Endothelial cell of umbilical vein (primary cell): ENCODE data around the gene FREM1.

ENCODE experiments used
- EZH2 ChIP-seq: IDR thresholded peaks from 2 replicates; pipeline ENCODE4 v1.6.1; 2012; ENCODE audit warnings: borderline replicate concordance, low read depth, mild to moderate bottlenecking, moderate library complexity, low read length, inconsistent platforms; ENCODE audit not compliant: severe bottlenecking
- FOS ChIP-seq: IDR thresholded peaks from 2 replicates; pipeline ENCODE4 v1.6.1; 2011; ENCODE audit warnings: mild to moderate bottlenecking, low read length, moderate library complexity, borderline replicate concordance; ENCODE audit not compliant: insufficient read depth
- GATA2 ChIP-seq: IDR thresholded peaks from 2 replicates; pipeline ENCODE4 v1.7.0; 2011; ENCODE audit warnings: low read depth, mild to moderate bottlenecking, moderate library complexity, mixed read lengths, low read length; ENCODE audit not compliant: insufficient read length, insufficient read depth
- JUN ChIP-seq: IDR thresholded peaks from 2 replicates; pipeline ENCODE4 v1.6.1; 2011; ENCODE audit warnings: borderline replicate concordance, low read depth; ENCODE audit not compliant: insufficient read length, insufficient read depth
- MYC ChIP-seq: IDR thresholded peaks from one replicate; pipeline ENCODE4 v1.6.1; 2011; ENCODE audit warnings: mild to moderate bottlenecking, low read depth, low read length
- POLR2A ChIP-seq: IDR thresholded peaks from 2 replicates; pipeline ENCODE4 v1.6.1; 2012; ENCODE audit warnings: low read depth, mild to moderate bottlenecking, control low read depth, low read length
- POLR2AphosphoS5 ChIP-seq: IDR thresholded peaks from 2 replicates; pipeline ENCODE4 v1.6.1; 2012; ENCODE audit warnings: low read depth, mild to moderate bottlenecking, control low read depth, low read length, moderate library complexity; ENCODE audit not compliant: insufficient read depth
- TF ChIP-seq, protein P1 (sequence below), 2 donors: IDR thresholded peaks; 1 replicate in 1 of 2; 2 replicates in 1 of 2; pipeline ENCODE4 v1.5.1; 2011; ENCODE audit warnings: low read length in 2 of 2, mild to moderate bottlenecking in 2 of 2, moderate library complexity in 2 of 2, control low read depth in 1 of 2, inconsistent platforms in 1 of 2, low read depth in 1 of 2; ENCODE audit not compliant: insufficient read depth in 1 of 2; ENCODE audit errors: extremely low read depth in 1 of 2
- TF ChIP-seq, protein P2 (sequence below): IDR thresholded peaks from 2 replicates; pipeline ENCODE4 v1.6.1; 2011; ENCODE audit not compliant: insufficient read depth, insufficient read length

DNA sequence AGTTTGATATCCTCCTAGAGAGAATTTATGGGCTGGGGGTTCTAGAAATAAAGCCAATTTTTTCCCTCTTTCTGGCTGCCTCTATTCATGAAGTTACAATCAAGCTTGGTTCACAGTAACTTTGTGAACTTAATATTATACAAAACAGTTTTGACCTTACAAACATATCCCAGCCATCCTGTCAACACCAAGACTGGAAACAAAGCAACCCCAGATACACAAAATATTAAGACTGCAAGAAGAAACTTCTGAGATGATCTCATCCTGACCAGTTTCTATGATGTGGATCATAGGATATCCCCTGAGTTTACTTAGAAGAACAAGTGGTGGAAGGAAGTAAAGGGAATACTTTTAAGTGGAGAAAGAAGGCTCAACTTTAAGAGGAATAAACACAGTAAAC, 159.4 kb downstream of the FREM1 start:
- TF ChIP-seq, protein P1, sequence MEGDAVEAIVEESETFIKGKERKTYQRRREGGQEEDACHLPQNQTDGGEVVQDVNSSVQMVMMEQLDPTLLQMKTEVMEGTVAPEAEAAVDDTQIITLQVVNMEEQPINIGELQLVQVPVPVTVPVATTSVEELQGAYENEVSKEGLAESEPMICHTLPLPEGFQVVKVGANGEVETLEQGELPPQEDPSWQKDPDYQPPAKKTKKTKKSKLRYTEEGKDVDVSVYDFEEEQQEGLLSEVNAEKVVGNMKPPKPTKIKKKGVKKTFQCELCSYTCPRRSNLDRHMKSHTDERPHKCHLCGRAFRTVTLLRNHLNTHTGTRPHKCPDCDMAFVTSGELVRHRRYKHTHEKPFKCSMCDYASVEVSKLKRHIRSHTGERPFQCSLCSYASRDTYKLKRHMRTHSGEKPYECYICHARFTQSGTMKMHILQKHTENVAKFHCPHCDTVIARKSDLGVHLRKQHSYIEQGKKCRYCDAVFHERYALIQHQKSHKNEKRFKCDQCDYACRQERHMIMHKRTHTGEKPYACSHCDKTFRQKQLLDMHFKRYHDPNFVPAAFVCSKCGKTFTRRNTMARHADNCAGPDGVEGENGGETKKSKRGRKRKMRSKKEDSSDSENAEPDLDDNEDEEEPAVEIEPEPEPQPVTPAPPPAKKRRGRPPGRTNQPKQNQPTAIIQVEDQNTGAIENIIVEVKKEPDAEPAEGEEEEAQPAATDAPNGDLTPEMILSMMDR (IDR thresholded peaks at IDR 0.05; ENCODE audit: extremely low read depth in 1 of 2, insufficient read depth in 1 of 2, low read depth in 1 of 2, low read length in 2 of 2), result no peak
- no peak for TF ChIP-seq EZH2
- TF ChIP-seq POLR2A, result no peak
- TF ChIP-seq POLR2AphosphoS5, result no peak
- TF ChIP-seq FOS, result peak; percentile 57
- peak; percentile 14 for TF ChIP-seq GATA2
- TF ChIP-seq, protein P2, sequence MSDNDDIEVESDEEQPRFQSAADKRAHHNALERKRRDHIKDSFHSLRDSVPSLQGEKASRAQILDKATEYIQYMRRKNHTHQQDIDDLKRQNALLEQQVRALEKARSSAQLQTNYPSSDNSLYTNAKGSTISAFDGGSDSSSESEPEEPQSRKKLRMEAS, result no peak
- TF ChIP-seq JUN, result peak; percentile 14
- TF ChIP-seq MYC, result no peak
